Progenitor cell of endocrine pancreas (in vitro differentiated cells): ENCODE measurements around the gene ADAMTS17. TPM values are rescaled to one million over a fixed set of nuclear protein-coding genes. Genes with fewer than 3 reads are reported as not detected.
A peak's percentile ranks its signal among the peaks of the same experiment; 100 is the strongest.

Experiments
- DNase-seq: peaks from one replicate; pipeline ENCODE4 v3.0.0; 2021; ENCODE audit warnings: low spot score; ENCODE audit not compliant: unreplicated experiment
- H3K27ac Mint-ChIP-seq: 2 replicates; pipeline ENCODE4 v1.8.0; 2021; ENCODE audit warnings: mild to moderate bottlenecking, moderate library complexity, mixed read lengths
- H3K27me3 Mint-ChIP-seq: 2 replicates; pipeline ENCODE4 v1.8.0; 2021; ENCODE audit warnings: mixed read lengths
- H3K36me3 Mint-ChIP-seq: 2 replicates; pipeline ENCODE4 v1.8.0; 2022; ENCODE audit warnings: mixed read lengths; ENCODE audit not compliant: insufficient read depth
- H3K4me1 Mint-ChIP-seq: 2 replicates; pipeline ENCODE4 v1.8.0; 2021; ENCODE audit warnings: low read depth, mixed read lengths
- H3K4me3 Mint-ChIP-seq: 2 replicates; pipeline ENCODE4 v1.8.0; 2021; ENCODE audit warnings: low read depth, mild to moderate bottlenecking, moderate library complexity, mixed read lengths
- H3K9me3 Mint-ChIP-seq: 2 replicates; pipeline ENCODE4 v1.8.0; 2021; ENCODE audit warnings: low read depth, mixed read lengths
- CTCF ChIP-seq: fragments of 200-600 bp; sonication (generic); IDR thresholded peaks from one replicate; pipeline ENCODE4 v1.5.0; 2021; ENCODE audit warnings: antibody characterized with exemption, mild to moderate bottlenecking; ENCODE audit not compliant: unreplicated experiment
- total RNA-seq: library from RNA; stranded (reverse); gene quantifications from 2 replicates; pipeline ENCODE4 v1.2.1, GENCODE V29; 2021

Gene ADAMTS17
- total RNA-seq, 1 donor from 2014 or later, result 3.5 TPM

DNA sequence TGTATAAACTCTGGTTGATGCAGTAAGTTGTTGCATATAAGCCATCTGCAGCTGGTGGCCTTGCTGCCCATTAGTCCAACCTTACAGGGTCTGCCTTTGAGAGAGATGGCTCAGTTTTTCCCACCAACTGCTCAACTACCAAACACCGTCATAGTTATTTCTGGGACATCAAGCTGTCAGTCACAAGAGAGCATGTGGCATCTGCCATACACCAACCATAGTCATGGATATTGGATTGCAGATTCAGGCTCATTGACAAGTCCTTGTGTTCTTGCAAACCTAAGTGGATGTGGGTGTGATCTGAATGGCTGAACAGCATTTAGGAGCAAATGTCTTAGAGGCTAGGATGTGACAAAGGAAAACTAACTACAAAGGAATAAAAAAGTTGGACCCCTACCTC is 137.6 kb downstream of the ADAMTS17 start:
- Mint-ChIP-seq H3K36me3 (no peaks in the 10 kb centered on the region), H3K4me3 (no peak overlapping the region), H3K27ac (no peak overlapping the region), H3K4me1 (peaks cover 26% of the 10 kb centered on the region), H3K27me3 (no peaks in the 10 kb centered on the region), H3K9me3 (no peaks in the 10 kb centered on the region)
- DNase-seq, result no peak
- no peak for TF ChIP-seq CTCF

DNA sequence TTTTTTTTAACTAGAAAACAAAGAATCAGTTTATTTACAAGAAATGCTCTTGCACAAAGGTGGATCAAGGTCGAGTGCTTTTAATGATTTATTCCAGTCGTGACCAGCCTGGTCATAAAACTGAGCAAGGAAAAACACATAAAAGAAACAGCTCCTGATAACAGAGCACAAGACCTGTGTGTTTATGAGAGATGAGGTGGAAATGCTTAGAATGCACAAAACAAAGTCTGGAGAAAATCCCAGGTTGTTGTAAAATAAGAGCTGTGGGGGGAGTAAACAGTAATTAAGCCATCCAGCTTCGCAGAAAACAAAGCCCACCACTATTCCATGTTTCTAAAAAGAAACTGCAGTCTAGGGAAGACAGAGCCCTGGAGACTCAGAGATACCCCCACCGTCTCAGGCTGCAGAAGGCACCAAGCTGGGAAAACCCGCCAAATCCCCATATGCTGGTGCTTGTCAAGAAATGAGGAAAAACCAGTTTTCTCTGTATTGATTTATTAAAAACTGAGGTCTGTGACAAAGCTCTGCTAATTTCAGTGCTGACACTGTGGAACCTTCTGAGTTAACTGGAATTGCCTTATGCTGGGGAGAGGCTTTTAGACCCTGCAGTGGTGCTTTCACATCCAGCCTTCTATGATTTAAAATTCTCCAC is 139.3 kb downstream of the ADAMTS17 start:
- no peaks in the 10 kb centered on the region for H3K36me3 Mint-ChIP-seq
- H3K4me3 Mint-ChIP-seq, result peak overlapping the region; percentile 14
- no peak for DNase-seq
- peak overlapping the region; percentile 87 for H3K27ac Mint-ChIP-seq
- no peaks in the 10 kb centered on the region for H3K27me3 Mint-ChIP-seq
- no peaks in the 10 kb centered on the region for H3K9me3 Mint-ChIP-seq
- TF ChIP-seq CTCF, result no peak
- H3K4me1 Mint-ChIP-seq, result peaks cover 26% of the 10 kb centered on the region

- no peak for TF ChIP-seq CTCF
- Mint-ChIP-seq H3K27me3 (no peaks in the 10 kb centered on the region), H3K4me1 (peaks cover 27% of the 10 kb centered on the region), H3K36me3 (no peaks in the 10 kb centered on the region), H3K9me3 (no peaks in the 10 kb centered on the region), H3K27ac (peak overlapping the region; percentile 87), H3K4me3 (peak overlapping the region; percentile 14)
- no peak for DNase-seq
Observed at GRCh38 chr15:100201376-100202280, 140.1 kb downstream of the ADAMTS17 start.

- Mint-ChIP-seq H3K27me3 (no peaks in the 10 kb centered on the region), H3K4me3 (no peak overlapping the region), H3K27ac (no peak overlapping the region), H3K36me3 (no peaks in the 10 kb centered on the region), H3K9me3 (no peaks in the 10 kb centered on the region), H3K4me1 (peaks cover 26% of the 10 kb centered on the region)
- no peak for DNase-seq
- TF ChIP-seq CTCF, result no peak
Observed at GRCh38 chr15:100200287-100200880, 141.4 kb downstream of the ADAMTS17 start.

DNA sequence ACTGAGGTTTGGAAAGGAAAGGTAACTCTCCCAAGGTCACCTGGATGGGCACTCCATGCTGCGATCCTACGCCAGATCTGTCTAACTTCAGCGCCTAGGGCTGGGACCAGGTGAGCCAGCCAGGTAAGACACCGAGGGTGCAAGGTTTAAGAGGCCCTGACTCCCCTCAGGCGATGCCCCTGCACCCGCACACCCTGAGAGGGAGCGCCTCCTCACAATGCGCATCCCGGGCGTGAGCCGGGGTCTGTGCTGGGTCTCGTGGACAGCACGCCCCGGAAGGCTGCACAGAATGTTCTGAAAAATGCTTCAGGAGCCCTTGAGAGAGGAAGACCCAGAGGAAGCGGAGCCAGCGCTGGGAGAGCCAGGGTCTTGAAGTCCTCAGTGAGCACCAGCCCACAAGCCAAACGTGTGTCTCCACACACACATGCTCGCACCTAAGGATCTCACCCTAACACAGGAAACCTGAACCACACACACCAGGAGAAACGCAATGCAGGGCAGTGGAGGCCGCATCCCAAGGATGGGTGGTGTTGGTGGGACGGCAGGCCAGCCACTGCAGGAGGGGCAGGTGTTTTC is 142.0 kb downstream of the ADAMTS17 start:
- Mint-ChIP-seq H3K9me3 (no peaks in the 10 kb centered on the region), H3K36me3 (no peaks in the 10 kb centered on the region), H3K27ac (no peak overlapping the region), H3K4me1 (peaks cover 26% of the 10 kb centered on the region), H3K4me3 (no peak overlapping the region), H3K27me3 (no peaks in the 10 kb centered on the region)
- DNase-seq, result no peak
- no peak for TF ChIP-seq CTCF
